ENCODE data around the gene CMTM2. TPM values are rescaled to one million over a fixed set of nuclear protein-coding genes. Genes with fewer than 3 reads are reported as not detected.
A peak's percentile ranks its signal among the peaks of the same experiment; 100 is the strongest.

CMTM2 gene
- total and polyA plus RNA-seq, 12 donors, result 0.33 to 0.95 (median 0.63) TPM; not detected in 8

- H3K4me1 ChIP-seq, result peaks cover 0 to 7% (median 0%) of the 10 kb centered on the region in 9 donors
- peaks cover 0 to 10% (median 0%) of the 10 kb centered on the region in 9 donors for H3K36me3 ChIP-seq
- WGBS, 2 donors, result 89 to 98% methylated on average over 4 of the region's 4 CpGs
- H3K4me3 ChIP-seq, result no peak overlapping the region
- no peak for TF ChIP-seq CTCF (IDR thresholded peaks at IDR 0.05)
- no peak for DNase-seq
- intact Hi-C loops (cut with DNase I), result no loop called here
- ATAC-seq, result no peak
- H3K27ac ChIP-seq, result no peak overlapping the region
- H3K27me3 ChIP-seq, result no peaks in the 10 kb centered on the region
- no peaks in the 10 kb centered on the region for H3K9me3 ChIP-seq
Observed at GRCh38 chr16:66634527-66635196, 55.4 kb downstream of the CMTM2 start.

GRCh38 chr16:66635406-66635805 is 56.1 kb downstream of the CMTM2 start:
- no peak overlapping the region for H3K27ac ChIP-seq
- peak in 1 of 8 donors; percentile 34 for ATAC-seq
- intact Hi-C loops (cut with DNase I), result no loop called here
- no peak overlapping the region for H3K4me3 ChIP-seq
- 84 to 89% methylated on average over 6 of the region's 6 CpGs for whole genome bisulfite sequencing, 2 donors
- peaks cover 0 to 10% (median 0%) of the 10 kb centered on the region in 9 donors for H3K36me3 ChIP-seq
- peaks cover 0 to 7% (median 0%) of the 10 kb centered on the region in 9 donors for H3K4me1 ChIP-seq
- H3K9me3 ChIP-seq, result no peaks in the 10 kb centered on the region
- H3K27me3 ChIP-seq, result no peaks in the 10 kb centered on the region
- no peak for TF ChIP-seq CTCF (IDR thresholded peaks at IDR 0.05)
- DNase-seq, result no peak

- no peak overlapping the region for H3K4me3 ChIP-seq
- peaks cover 0 to 10% (median 0%) of the 10 kb centered on the region in 9 donors for H3K36me3 ChIP-seq
- DNase-seq, result no peak
- no peak for TF ChIP-seq CTCF (IDR thresholded peaks at IDR 0.05)
- WGBS, 2 donors, result 68 to 72% methylated on average over 5 of the region's 5 CpGs
- intact Hi-C loops (cut with DNase I), result no loop called here
- H3K27ac ChIP-seq, result no peak overlapping the region
- peaks cover 0 to 7% (median 0%) of the 10 kb centered on the region in 9 donors for H3K4me1 ChIP-seq
- ATAC-seq, result no peak
- H3K9me3 ChIP-seq, result no peaks in the 10 kb centered on the region
- H3K27me3 ChIP-seq, result no peaks in the 10 kb centered on the region
Observed at GRCh38 chr16:66636199-66636598, 56.9 kb downstream of the CMTM2 start.

GRCh38 chr16:66637806-66638205 is 58.5 kb downstream of the CMTM2 start:
- ATAC-seq (no peak), DNase-seq (no peak)
- no peak for TF ChIP-seq CTCF (IDR thresholded peaks at IDR 0.05)
- Histone ChIP-seq H3K27me3 (no peaks in the 10 kb centered on the region), H3K36me3 (peaks cover 0 to 10% (median 0%) of the 10 kb centered on the region in 9 donors), H3K4me1 (peaks cover 0 to 7% (median 0%) of the 10 kb centered on the region in 9 donors), H3K4me3 (no peak overlapping the region), H3K9me3 (no peaks in the 10 kb centered on the region), H3K27ac (no peak overlapping the region)
- intact Hi-C loops (cut with DNase I), result no loop called here
- 95 to 96% methylated on average over 3 of the region's 3 CpGs for WGBS, 2 donors

Other genes with a start within 250 kb of the CMTM2 start
- gene CDH5, start 212.8 kb upstream of the CMTM2 start, total RNA-seq, result 10 to 100 TPM; 40.3 to 81.2 (median 55.9) TPM
- 10 to 100 TPM; 39.4 to 53.9 TPM for gene CDH5, start 212.8 kb upstream of the CMTM2 start, polyA plus RNA-seq
- gene BEAN1, start 152.2 kb upstream of the CMTM2 start, total RNA-seq, result 1 to 10 TPM in 8 of 10 donors, under 1 TPM in 2; 0.26 to 9.6 (median 2.0) TPM
- gene BEAN1, start 152.2 kb upstream of the CMTM2 start, polyA plus RNA-seq, result 1 to 10 TPM; 1.2 to 5.6 TPM
- 10 to 100 TPM; 16.0 to 26.0 (median 21.4) TPM for gene TK2, start 29.3 kb upstream of the CMTM2 start, total RNA-seq
- 10 to 100 TPM in 1 of 2 donors, 1 to 10 TPM in 1; 8.0 to 13.6 TPM for gene TK2, start 29.3 kb upstream of the CMTM2 start, polyA plus RNA-seq
- 10 to 100 TPM in 3 of 10 donors, 1 to 10 TPM in 7; 1.6 to 19.9 (median 6.7) TPM for gene CKLF, start 26.9 kb upstream of the CMTM2 start, total RNA-seq
- gene CKLF, start 26.9 kb upstream of the CMTM2 start, polyA plus RNA-seq, result 10 to 100 TPM in 1 of 2 donors, 1 to 10 TPM in 1; 6.8 to 24.1 TPM
- 1 to 10 TPM in 5 of 10 donors, under 1 TPM in 5; 0.50 to 2.1 (median 0.98) TPM for gene CMTM1, start 13.0 kb upstream of the CMTM2 start, total RNA-seq
- gene CMTM1, start 13.0 kb upstream of the CMTM2 start, polyA plus RNA-seq, result under 1 TPM in 1 of 2 donors, not detected in 1; 0.19 TPM
- 10 to 100 TPM in 3 of 10 donors, 1 to 10 TPM in 7; 6.6 to 19.9 (median 7.9) TPM for gene CMTM3, start 25.2 kb downstream of the CMTM2 start, total RNA-seq
- 10 to 100 TPM; 12.0 to 18.0 TPM for gene CMTM3, start 25.2 kb downstream of the CMTM2 start, polyA plus RNA-seq
- gene CMTM4, start 117.3 kb downstream of the CMTM2 start, total RNA-seq, result 10 to 100 TPM in 8 of 10 donors, 1 to 10 TPM in 2; 7.3 to 14.6 (median 12.1) TPM
- 1 to 10 TPM; 4.5 to 4.6 TPM for gene CMTM4, start 117.3 kb downstream of the CMTM2 start, polyA plus RNA-seq
- 100 to 1,000 TPM in 2 of 10 donors, 10 to 100 TPM in 8; 70.4 to 109 (median 89.0) TPM for gene DYNC1LI2, start 172.1 kb downstream of the CMTM2 start, total RNA-seq
- gene DYNC1LI2, start 172.1 kb downstream of the CMTM2 start, polyA plus RNA-seq, result 10 to 100 TPM; 27.2 to 53.9 TPM
- gene TERB1, start 222.1 kb downstream of the CMTM2 start, total RNA-seq, result under 1 TPM in 1 of 10 donors, not detected in 9; 0.12 TPM
- gene TERB1, start 222.1 kb downstream of the CMTM2 start, polyA plus RNA-seq, result not detected

Measured in heart right ventricle (tissue), 16 donors.